Liver (tissue), 3 donors: ENCODE data around the gene HIPK1.

ENCODE experiments used
- GABPA ChIP-seq, 2 donors: IDR thresholded peaks in 1 of 2; conservative IDR thresholded peaks in 1 of 2; 2 replicates each; pipeline ENCODE4 v1.6.1; 2016; ENCODE audit warnings: antibody characterized with exemption in 2 of 2, mild to moderate bottlenecking in 1 of 2, moderate library complexity in 1 of 2
- HNF4A ChIP-seq, 2 donors: conservative IDR thresholded peaks; 2 replicates each; pipeline ENCODE4 v1.6.1; 2016; ENCODE audit warnings: antibody characterized with exemption in 2 of 2, mild to moderate bottlenecking in 2 of 2
- RAD21 ChIP-seq, 2 donors: IDR thresholded peaks; 2 replicates each; pipeline ENCODE4 v1.6.1; 2016; ENCODE audit warnings: antibody characterized with exemption in 2 of 2, mild to moderate bottlenecking in 2 of 2
- SP1 ChIP-seq: IDR thresholded peaks from 2 replicates; pipeline ENCODE4 v1.6.1; 2018; ENCODE audit warnings: antibody characterized with exemption, mild to moderate bottlenecking
- TAF1 ChIP-seq: conservative IDR thresholded peaks from 2 replicates; pipeline ENCODE4 v1.6.1; 2016; ENCODE audit warnings: antibody characterized with exemption, mild to moderate bottlenecking
- TF ChIP-seq, protein P1 (sequence below): fragments of 150-350 bp; IDR thresholded peaks from 2 replicates; pipeline ENCODE4 v1.5.1; 2017; ENCODE audit warnings: improper control_type of control experiment, low read depth, low read length; ENCODE audit not compliant: missing input control
- TF ChIP-seq, protein P2 (sequence below): IDR thresholded peaks from 2 replicates; pipeline ENCODE4 v1.6.1; 2016; ENCODE audit warnings: antibody characterized with exemption
- donor health status: healthy.
- donor health status: healthy.

DNA sequence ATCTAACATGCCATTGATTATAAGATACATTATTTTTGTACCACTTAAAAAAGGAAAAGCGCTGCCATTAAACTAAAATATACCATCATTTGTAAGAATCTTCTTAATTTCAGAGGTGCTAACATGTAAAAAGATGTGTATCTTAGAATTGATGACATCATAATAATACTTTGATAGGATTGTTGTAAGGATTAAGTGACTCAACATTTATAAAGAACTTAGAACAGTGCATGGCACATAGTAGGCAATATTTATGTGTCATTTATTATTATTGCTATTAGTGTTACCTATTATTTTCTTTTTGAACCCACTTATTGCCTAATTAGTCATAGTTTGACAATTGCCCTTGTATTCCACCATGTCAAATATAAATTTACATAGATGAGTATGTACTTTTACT is 21.8 kb downstream of the HIPK1 start:
- no peak for TF ChIP-seq TAF1
- TF ChIP-seq, protein P1, sequence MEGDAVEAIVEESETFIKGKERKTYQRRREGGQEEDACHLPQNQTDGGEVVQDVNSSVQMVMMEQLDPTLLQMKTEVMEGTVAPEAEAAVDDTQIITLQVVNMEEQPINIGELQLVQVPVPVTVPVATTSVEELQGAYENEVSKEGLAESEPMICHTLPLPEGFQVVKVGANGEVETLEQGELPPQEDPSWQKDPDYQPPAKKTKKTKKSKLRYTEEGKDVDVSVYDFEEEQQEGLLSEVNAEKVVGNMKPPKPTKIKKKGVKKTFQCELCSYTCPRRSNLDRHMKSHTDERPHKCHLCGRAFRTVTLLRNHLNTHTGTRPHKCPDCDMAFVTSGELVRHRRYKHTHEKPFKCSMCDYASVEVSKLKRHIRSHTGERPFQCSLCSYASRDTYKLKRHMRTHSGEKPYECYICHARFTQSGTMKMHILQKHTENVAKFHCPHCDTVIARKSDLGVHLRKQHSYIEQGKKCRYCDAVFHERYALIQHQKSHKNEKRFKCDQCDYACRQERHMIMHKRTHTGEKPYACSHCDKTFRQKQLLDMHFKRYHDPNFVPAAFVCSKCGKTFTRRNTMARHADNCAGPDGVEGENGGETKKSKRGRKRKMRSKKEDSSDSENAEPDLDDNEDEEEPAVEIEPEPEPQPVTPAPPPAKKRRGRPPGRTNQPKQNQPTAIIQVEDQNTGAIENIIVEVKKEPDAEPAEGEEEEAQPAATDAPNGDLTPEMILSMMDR: no peak
- no peak for TF ChIP-seq GABPA (IDR thresholded peaks at IDR 0.05 in 1 of 2, conservative IDR thresholded peaks at IDR 0.05 in 1 of 2)
- TF ChIP-seq RAD21 (IDR thresholded peaks at IDR 0.05): no peak
- TF ChIP-seq SP1: no peak
- no peak for TF ChIP-seq HNF4A (conservative IDR thresholded peaks at IDR 0.05)
- TF ChIP-seq, protein P2, sequence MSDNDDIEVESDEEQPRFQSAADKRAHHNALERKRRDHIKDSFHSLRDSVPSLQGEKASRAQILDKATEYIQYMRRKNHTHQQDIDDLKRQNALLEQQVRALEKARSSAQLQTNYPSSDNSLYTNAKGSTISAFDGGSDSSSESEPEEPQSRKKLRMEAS: no peak
